DMS53 (cell line): Measurements from ENCODE around the gene HIPK2.

Experiments used
- DNase-seq: peaks from one replicate; lab custom pipeline; 2025; lab: John Stamatoyannopoulos, UW

HIPK2 gene

DNA sequence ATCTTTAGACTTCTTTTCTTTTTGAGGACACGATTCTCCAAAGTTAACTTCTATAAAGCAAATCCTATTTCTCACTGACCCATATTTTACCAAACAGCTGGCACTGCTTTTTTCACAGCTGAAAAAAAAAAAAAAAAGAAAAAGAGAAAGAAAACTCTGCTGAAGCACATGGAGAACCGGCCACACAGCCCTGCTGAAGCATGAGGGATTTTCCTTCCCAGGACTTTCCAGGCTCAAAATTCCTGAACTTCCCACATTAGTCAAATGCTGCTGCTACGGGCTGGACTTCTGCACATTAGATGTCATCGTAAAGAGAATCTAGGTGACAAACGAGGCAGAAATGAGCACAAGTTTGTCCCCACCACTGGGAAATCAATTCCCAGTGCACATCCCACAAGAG is 25.2 kb downstream of the HIPK2 start:
- DNase-seq: no peak

GRCh38 chr7:139752148-139752547 is 25.6 kb downstream of the HIPK2 start:
- DNase-seq: no peak

- DNase-seq: no peak
Measured at GRCh38 chr7:139750459-139751095, 27.2 kb downstream of the HIPK2 start.

GRCh38 chr7:139749545-139749944 is 28.3 kb downstream of the HIPK2 start:
- peak; percentile 91 for DNase-seq

GRCh38 chr7:139748941-139749340 is 28.9 kb downstream of the HIPK2 start:
- DNase-seq: no peak

GRCh38 chr7:139748373-139748765 is 29.4 kb downstream of the HIPK2 start:
- DNase-seq: no peak

GRCh38 chr7:139747662-139748372 is 30.0 kb downstream of the HIPK2 start:
- DNase-seq: no peak

- no peak for DNase-seq
Measured at GRCh38 chr7:139746652-139747051, 31.1 kb downstream of the HIPK2 start.

- peak; percentile 32 for DNase-seq
Measured at GRCh38 chr7:139745678-139746143, 32.1 kb downstream of the HIPK2 start.

DNA sequence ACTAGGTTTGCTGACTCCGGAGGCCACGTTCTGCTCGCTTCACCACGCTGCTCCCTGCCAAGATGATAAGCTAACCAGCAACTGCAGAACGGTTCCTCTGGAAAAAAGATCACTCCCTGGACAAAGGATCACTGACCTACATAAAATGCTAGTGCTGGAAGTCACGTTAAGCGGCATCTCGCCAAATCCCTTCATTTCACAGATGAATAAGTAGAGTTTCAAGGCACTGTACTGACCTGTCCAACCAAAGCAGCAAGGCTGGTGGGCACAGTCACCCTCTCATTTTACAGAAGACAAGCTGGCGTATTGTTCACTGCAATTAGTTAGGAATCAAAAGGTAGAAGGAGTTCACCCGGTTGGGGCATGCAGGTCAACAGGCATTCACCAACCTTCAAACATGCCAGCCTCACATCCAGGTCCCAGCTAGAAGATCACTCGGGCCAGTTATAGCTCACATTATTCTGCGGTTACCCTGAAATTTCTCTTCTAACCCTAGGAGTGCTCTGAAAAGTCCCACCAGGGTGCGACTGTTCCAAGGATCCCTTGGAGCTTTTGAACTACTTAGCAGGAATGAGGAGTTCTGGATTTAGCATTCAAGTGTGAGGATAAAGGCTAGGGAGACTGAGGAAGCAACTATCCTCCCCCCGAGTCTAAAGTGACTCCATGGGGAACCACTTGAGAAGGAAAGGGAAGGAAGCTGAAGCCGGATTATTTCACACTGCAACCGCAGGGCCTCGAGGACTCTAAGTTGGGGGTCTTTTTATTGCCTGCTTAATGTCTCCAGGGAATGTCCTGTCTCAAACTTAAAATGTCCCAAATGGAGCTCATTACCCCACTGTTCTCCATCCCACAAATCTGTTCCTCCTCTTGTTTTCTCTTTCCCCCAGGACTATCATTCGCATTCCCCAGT is 32.8 kb downstream of the HIPK2 start:
- DNase-seq: no peak

DNA sequence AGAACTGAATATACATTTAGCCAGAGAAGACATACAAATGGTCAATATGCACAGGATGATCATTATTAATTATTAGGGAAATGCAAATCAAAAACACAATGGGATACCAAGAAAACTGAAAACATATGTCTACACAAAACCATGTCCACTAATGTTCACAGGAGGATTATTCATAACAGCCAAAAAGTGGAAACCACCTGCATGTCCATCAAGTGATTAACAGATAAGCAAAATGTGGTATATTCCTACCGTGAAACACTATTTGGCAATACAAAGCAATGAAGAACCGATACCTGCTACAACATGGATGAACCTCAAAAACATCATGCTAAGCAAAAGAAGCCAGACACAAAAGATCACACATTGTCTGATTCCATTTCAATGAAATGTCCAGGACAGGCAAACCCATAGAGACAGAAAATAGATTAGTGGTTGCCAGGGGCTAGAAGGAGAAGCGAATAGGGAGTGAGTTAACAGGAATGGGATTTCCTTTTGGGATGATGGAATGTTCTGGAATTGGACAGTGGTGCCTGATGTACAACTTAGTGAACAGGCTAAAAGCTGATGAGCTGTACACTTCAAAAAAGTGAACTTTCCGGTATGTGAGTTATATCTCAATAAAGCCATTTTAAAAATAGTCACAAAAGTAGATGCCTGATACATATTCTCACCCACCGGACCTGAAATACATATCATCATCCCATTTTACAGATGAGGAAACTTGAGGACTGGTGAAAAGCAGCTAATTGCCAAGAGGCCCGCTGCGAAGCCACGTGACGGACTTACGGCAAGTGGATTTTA is 33.6 kb downstream of the HIPK2 start:
- no peak for DNase-seq

DNA sequence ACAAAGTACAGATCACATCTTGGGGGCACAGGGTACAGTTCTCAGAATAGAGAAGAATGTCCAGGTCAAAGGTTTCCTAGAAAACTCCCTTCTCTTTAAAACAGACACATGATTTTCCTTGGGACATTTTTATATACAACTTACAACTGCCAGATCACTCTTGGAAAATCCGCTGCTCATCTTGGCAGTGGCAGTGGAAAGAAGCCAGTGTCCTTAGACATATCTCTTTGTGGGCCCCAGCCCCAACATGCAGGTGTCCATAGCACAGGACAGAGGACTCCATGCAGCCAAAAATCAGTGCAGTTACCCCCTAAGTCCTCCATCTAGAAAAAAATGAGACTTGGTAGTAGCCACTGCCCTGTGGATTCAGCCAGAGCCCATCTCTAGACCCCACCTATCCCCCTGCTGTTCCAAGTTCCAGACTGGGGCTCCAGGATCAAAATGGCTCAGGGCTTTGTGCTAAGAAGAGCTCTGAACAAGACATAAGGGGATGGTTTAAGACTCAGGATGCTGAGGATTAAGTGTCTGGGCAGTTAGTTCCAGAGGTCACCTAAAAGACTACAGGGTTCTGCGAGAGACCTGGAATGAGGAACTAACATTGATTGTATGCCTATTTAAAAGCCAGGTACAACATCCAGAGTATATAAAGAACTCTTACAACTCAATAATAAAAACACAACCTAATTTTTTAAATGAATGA is 34.4 kb downstream of the HIPK2 start:
- DNase-seq: no peak

GRCh38 chr7:139741789-139742344 is 35.9 kb downstream of the HIPK2 start:
- no peak for DNase-seq

DNA sequence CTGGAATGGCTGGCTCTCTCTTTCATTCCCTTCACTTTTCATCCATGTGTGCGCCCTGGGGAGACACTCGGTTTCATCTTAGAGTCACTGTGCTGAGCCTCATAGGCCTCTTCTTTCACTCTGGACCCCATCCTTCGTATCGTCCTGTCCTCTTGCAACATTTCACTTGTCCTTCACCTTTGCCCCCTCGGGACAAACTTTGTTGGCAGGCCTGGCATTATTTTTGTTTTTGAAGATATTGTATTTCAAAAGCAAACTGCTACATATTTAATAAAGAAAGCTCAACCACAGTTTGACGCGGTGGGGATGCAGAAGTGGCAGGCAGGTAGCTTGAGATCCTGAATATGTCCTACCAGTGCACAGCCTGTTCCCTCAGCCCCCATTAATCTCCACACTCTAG is 36.6 kb downstream of the HIPK2 start:
- DNase-seq: no peak

- peak; percentile 60 for DNase-seq
Measured at GRCh38 chr7:139739863-139740597, 37.8 kb downstream of the HIPK2 start.

- no peak for DNase-seq
Measured at GRCh38 chr7:139738772-139739171, 39.0 kb downstream of the HIPK2 start.

DNA sequence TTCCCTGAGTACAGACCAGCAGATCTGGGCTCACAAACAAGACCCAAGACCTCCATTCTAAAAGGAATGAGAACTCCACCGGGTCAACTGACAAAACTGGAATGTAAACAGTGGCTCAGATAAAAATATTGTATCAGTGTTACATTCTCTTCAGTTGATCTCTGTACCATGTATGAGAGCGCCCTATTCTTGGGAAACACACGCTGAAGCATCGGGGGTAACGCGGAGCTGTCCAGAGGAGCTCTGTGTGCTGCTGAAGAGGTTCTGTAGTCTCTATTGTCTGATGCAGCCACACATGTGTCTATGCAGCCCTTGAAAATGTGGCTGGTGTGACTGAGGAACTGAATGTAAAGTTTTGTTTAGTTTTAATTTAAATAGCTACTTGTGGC is 39.7 kb downstream of the HIPK2 start:
- DNase-seq: no peak

DNA sequence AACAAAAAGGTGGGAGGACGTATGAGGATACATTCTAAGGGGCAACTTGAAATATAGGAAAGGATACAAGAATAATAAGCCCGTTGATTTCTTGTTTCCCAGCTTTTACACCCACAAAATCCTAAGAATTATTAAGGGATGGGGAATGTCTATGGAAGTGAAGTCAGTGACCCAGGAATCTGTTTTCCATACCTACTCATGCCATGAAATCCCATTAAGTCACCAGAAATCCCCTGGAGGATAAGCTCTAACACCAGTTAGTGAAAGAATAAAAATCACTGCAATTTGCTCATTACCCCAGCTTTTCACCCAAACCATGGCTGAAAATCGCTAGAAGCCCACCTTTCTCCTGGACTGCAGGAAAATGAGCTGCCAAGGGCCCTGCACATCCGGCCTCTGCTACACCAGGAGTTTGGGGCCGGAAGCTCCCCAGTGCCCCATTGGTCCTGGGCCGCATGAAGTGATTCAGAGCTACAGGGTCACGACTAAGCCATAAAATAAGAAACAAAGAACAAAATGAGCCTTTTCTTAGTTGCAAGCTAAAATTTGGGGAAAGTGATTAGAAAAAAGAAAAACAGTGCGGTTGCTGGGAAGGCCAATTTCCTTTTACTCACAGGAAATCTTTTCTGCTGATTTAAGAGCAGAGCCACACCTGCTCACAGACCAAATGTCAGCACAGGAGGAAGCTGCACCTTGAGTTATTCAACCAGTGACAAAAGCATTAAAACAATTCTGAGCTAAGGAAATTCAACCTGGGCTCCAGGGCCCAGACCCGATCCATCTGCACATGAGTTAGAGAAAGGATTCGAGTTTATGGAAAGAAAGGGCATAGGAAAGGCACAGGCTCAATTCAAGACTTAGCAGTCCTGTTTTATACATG is 40.3 kb downstream of the HIPK2 start:
- no peak for DNase-seq

DNA sequence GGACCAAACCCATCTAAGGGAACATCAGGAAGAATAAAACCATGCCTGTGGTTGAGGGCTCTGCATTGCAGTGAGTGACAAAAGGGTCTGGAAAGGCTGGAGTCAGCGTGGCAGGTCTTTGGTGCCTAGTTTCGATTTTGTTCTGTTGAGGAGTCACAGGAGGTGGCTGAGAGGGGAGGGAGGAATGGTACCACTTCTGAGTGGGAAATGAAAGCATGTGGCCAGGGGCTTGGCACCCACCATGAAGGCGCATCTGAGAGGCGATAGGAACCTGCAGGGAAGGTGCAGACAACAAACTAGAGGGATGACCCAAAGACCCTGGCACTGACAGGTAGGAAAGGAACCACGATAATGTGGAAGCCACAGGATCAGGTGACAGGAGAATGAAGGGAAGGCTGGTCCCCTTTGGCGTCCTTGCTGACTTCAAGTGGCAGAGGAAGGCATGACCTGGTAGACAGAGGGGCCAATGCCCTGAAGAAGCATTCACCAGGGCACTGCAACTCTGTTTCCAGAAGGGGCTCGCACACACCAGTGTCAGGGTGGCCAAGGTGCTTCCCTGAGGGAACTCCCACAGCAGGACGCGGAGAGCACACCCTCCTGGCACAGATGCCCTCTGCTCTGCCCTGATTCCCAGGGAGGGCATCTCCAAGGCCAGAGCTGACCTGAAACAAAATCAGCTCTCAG is 41.7 kb downstream of the HIPK2 start:
- DNase-seq: no peak
